Karpas-422 (cell line): ENCODE measurements around the gene CCSER1. TPM values are rescaled to one million over a fixed set of nuclear protein-coding genes. Genes with fewer than 3 reads are reported as not detected.
"Not testable (repeated sequence)": the region's sequence is repeated elsewhere in the genome, so short reads cannot be mapped to it uniquely, and the experiment has no call there.

Source experiments
- DNase-seq: peaks from one replicate; pipeline ENCODE4 v3.0.0-alpha.2; 2015
- H2AFZ ChIP-seq: fragments of 200-600 bp; sonication (generic); 2 replicates; pipeline ENCODE4 v1.6.1; 2014; ENCODE audit warnings: antibody characterized with exemption, low read length, mixed read lengths
- H3K27ac ChIP-seq: fragments of 200-600 bp; sonication (generic); 2 replicates; pipeline ENCODE4 v1.5.1; 2014; ENCODE audit warnings: mild to moderate bottlenecking, low read length, moderate library complexity
- H3K27me3 ChIP-seq: fragments of 200-600 bp; sonication (generic); 2 replicates; pipeline ENCODE4 v1.6.1; 2014; ENCODE audit warnings: low read length, mixed read lengths
- H3K36me3 ChIP-seq: fragments of 200-600 bp; sonication (generic); 2 replicates; pipeline ENCODE4 v1.6.1; 2014; ENCODE audit warnings: low read length, mixed read lengths; ENCODE audit not compliant: insufficient read depth
- H3K4me1 ChIP-seq: fragments of 200-600 bp; sonication (generic); 2 replicates; pipeline ENCODE4 v1.6.1; 2014; ENCODE audit warnings: mild to moderate bottlenecking, low read length, mixed read lengths
- H3K4me2 ChIP-seq: fragments of 200-600 bp; sonication (generic); 2 replicates; pipeline ENCODE4 v1.6.1; 2014; ENCODE audit warnings: low read length, low read depth, mild to moderate bottlenecking; ENCODE audit not compliant: poor library complexity, severe bottlenecking
- H3K4me3 ChIP-seq: fragments of 200-600 bp; sonication (generic); 2 replicates; pipeline ENCODE4 v1.5.1; 2014; ENCODE audit warnings: mild to moderate bottlenecking, antibody characterized with exemption, low read length, mixed read lengths
- H3K79me2 ChIP-seq: fragments of 200-600 bp; sonication (generic); 2 replicates; pipeline ENCODE4 v1.6.1; 2014; ENCODE audit warnings: mild to moderate bottlenecking, low read length, mixed read lengths
- H3K9ac ChIP-seq: fragments of 200-600 bp; sonication (generic); 2 replicates; pipeline ENCODE4 v1.6.0; 2014; ENCODE audit warnings: low read length
- H3K9me2 ChIP-seq: fragments of 200-600 bp; sonication (generic), shearing (Covaris generic); replicated peaks from 2 replicates; pipeline ENCODE4 v1.6.0; 2014; ENCODE audit warnings: mild to moderate bottlenecking, low read length, moderate library complexity; ENCODE audit not compliant: insufficient read depth
- H3K9me3 ChIP-seq: fragments of 300-700, 200-600 bp; sonication (generic); 2 replicates; pipeline ENCODE4 v1.6.1; 2014; ENCODE audit warnings: low read length, mixed read lengths
- H4K20me1 ChIP-seq: fragments of 200-600 bp; sonication (generic); 2 replicates; pipeline ENCODE4 v1.6.1; 2014; ENCODE audit warnings: mild to moderate bottlenecking, antibody characterized with exemption, low read length, low read depth; ENCODE audit not compliant: insufficient read depth
- total RNA-seq: library from RNA; depleted of rRNA; stranded (reverse); fragments of >200 nt; shearing (Covaris generic); gene quantifications from 2 replicates; pipeline ENCODE4 v1.2.3, GENCODE V29; 2014; ENCODE audit warnings: low replicate concordance

Gene CCSER1
- total RNA-seq, 1 experiment from 2014 or later = 3.6 TPM

DNA sequence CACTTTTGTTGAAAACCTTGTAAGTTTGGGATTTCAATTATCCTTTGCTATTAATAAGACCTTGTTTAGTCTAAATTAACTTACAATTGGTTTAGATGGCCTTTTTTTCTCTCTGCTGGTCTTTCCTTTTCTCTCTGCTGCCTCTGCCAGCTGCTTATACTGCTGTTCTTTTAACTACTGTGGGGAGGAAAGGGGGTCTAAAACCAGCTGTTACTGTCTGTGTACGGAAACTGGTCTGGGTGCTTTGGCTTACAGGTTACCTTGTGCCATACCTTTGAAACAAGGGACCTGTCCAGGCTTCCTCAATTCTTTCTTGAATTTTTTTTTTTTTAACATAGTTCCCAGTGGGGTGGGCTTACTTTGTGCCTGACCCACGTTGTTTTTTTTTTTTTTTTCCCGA, 1230.8 kb downstream of the CCSER1 start:
- not testable (repeated sequence) for H3K36me3 ChIP-seq, H3K79me2 ChIP-seq, H2AFZ ChIP-seq, H3K27ac ChIP-seq, H3K4me2 ChIP-seq, H3K4me1 ChIP-seq, DNase-seq, H3K9me2 ChIP-seq, H3K4me3 ChIP-seq, H3K27me3 ChIP-seq, H3K9ac ChIP-seq, H4K20me1 ChIP-seq, H3K9me3 ChIP-seq

- not testable (repeated sequence) for H3K79me2 ChIP-seq, H3K36me3 ChIP-seq, H3K9ac ChIP-seq, H3K4me1 ChIP-seq, H3K27me3 ChIP-seq, H3K9me3 ChIP-seq, DNase-seq, H2AFZ ChIP-seq, H3K9me2 ChIP-seq, H4K20me1 ChIP-seq, H3K27ac ChIP-seq, H3K4me3 ChIP-seq, H3K4me2 ChIP-seq
These were observed 1231.4 kb downstream of the CCSER1 start for GRCh38 chr4:91358621-91359020.

- H3K36me3 ChIP-seq = no peaks in the 10 kb centered on the region
- peaks cover 4% of the 10 kb centered on the region; the same call in 1 of the 2 replicates for H3K9me3 ChIP-seq
- H3K27me3 ChIP-seq = no peaks in the 10 kb centered on the region
- no peak overlapping the region for H3K9ac ChIP-seq
- no peak overlapping the region for H2AFZ ChIP-seq
- no peaks in the 10 kb centered on the region for H3K79me2 ChIP-seq
- H3K9me2 ChIP-seq = no peaks in the 10 kb centered on the region
- DNase-seq = no peak
- no peak overlapping the region for H3K4me3 ChIP-seq
- H3K4me1 ChIP-seq = no peaks in the 10 kb centered on the region
- H3K4me2 ChIP-seq = no peak overlapping the region
- H3K27ac ChIP-seq = no peak overlapping the region
- no peaks in the 10 kb centered on the region for H4K20me1 ChIP-seq
These were observed 1232.1 kb downstream of the CCSER1 start for GRCh38 chr4:91359041-91360031.

GRCh38 chr4:91362125-91362524, 1234.9 kb downstream of the CCSER1 start:
- no peaks in the 10 kb centered on the region for H3K4me1 ChIP-seq
- no peak overlapping the region for H3K27ac ChIP-seq
- no peaks in the 10 kb centered on the region for H3K36me3 ChIP-seq
- no peaks in the 10 kb centered on the region for H3K27me3 ChIP-seq
- H3K9ac ChIP-seq = no peak overlapping the region
- no peak for DNase-seq
- H3K9me2 ChIP-seq = no peaks in the 10 kb centered on the region
- peaks cover 7% of the 10 kb centered on the region; the same call in 1 of the 2 replicates for H3K9me3 ChIP-seq
- H3K4me2 ChIP-seq = no peak overlapping the region
- no peak overlapping the region for H3K4me3 ChIP-seq
- no peaks in the 10 kb centered on the region for H4K20me1 ChIP-seq
- H3K79me2 ChIP-seq = no peaks in the 10 kb centered on the region
- H2AFZ ChIP-seq = no peak overlapping the region

- no peaks in the 10 kb centered on the region for H3K27me3 ChIP-seq
- H3K36me3 ChIP-seq = no peaks in the 10 kb centered on the region
- no peaks in the 10 kb centered on the region for H3K79me2 ChIP-seq
- H2AFZ ChIP-seq = no peak overlapping the region
- H3K9me3 ChIP-seq = peaks cover 10% of the 10 kb centered on the region; the same call in 1 of the 2 replicates
- H3K9me2 ChIP-seq = no peaks in the 10 kb centered on the region
- no peak overlapping the region for H3K4me2 ChIP-seq
- DNase-seq = no peak
- H3K4me3 ChIP-seq = no peak overlapping the region
- no peaks in the 10 kb centered on the region for H3K4me1 ChIP-seq
- H3K9ac ChIP-seq = no peak overlapping the region
- no peak overlapping the region for H3K27ac ChIP-seq
- no peaks in the 10 kb centered on the region for H4K20me1 ChIP-seq
These were observed 1239.4 kb downstream of the CCSER1 start for GRCh38 chr4:91366554-91366953.

GRCh38 chr4:91369116-91369515, 1241.9 kb downstream of the CCSER1 start:
- H4K20me1 ChIP-seq = no peaks in the 10 kb centered on the region
- no peak for DNase-seq
- H2AFZ ChIP-seq = no peak overlapping the region
- H3K9me2 ChIP-seq = no peaks in the 10 kb centered on the region
- H3K9me3 ChIP-seq = peaks cover 10% of the 10 kb centered on the region; the same call in 1 of the 2 replicates
- no peaks in the 10 kb centered on the region for H3K36me3 ChIP-seq
- H3K4me1 ChIP-seq = no peaks in the 10 kb centered on the region
- no peaks in the 10 kb centered on the region for H3K27me3 ChIP-seq
- no peak overlapping the region for H3K9ac ChIP-seq
- H3K4me3 ChIP-seq = no peak overlapping the region
- H3K79me2 ChIP-seq = no peaks in the 10 kb centered on the region
- no peak overlapping the region for H3K4me2 ChIP-seq
- no peak overlapping the region for H3K27ac ChIP-seq

GRCh38 chr4:91373546-91373945, 1246.4 kb downstream of the CCSER1 start:
- H3K9ac ChIP-seq = no peak overlapping the region
- H3K36me3 ChIP-seq = no peaks in the 10 kb centered on the region
- no peak overlapping the region for H2AFZ ChIP-seq
- H3K4me2 ChIP-seq = no peak overlapping the region
- no peak overlapping the region for H3K4me3 ChIP-seq
- H3K9me2 ChIP-seq = no peaks in the 10 kb centered on the region
- no peaks in the 10 kb centered on the region for H4K20me1 ChIP-seq
- no peaks in the 10 kb centered on the region for H3K27me3 ChIP-seq
- H3K79me2 ChIP-seq = no peaks in the 10 kb centered on the region
- no peaks in the 10 kb centered on the region; the same call in none of the 2 replicates for H3K9me3 ChIP-seq
- no peak overlapping the region for H3K27ac ChIP-seq
- DNase-seq = no peak
- H3K4me1 ChIP-seq = no peaks in the 10 kb centered on the region

- not testable (repeated sequence) for H3K4me3 ChIP-seq, H3K9ac ChIP-seq, H3K79me2 ChIP-seq, H3K9me2 ChIP-seq, H3K4me1 ChIP-seq, H4K20me1 ChIP-seq, H3K9me3 ChIP-seq, DNase-seq, H3K27ac ChIP-seq, H2AFZ ChIP-seq, H3K36me3 ChIP-seq, H3K4me2 ChIP-seq, H3K27me3 ChIP-seq
These were observed 1278.2 kb downstream of the CCSER1 start for GRCh38 chr4:91405431-91405830.
